CD1c-positive myeloid dendritic cell (primary cell): ENCODE data around the gene RUVBL1.
A peak's percentile ranks its signal among the peaks of the same experiment; 100 is the strongest.
"Not testable (repeated sequence)": the region's sequence is repeated elsewhere in the genome, so short reads cannot be mapped to it uniquely, and the experiment has no call there.

Experiments
- DNase-seq: peaks from one replicate; pipeline ENCODE4 v3.0.0-alpha.2; 2016; ENCODE audit errors: extremely low spot score

Gene RUVBL1

GRCh38 chr3:128123538-128124368, at the start of gene RUVBL1:
Gene RUVBL1 (minus strand): TSS chr3:128123812. CDS start chr3:128123724, 88 bp downstream.
- DNase-seq: peak; percentile 98

GRCh38 chr3:128173200-128173599, 49.6 kb upstream of the RUVBL1 start:
- no peak for DNase-seq

GRCh38 chr3:128170866-128171516, 47.4 kb upstream of the RUVBL1 start:
- peak; percentile 58 for DNase-seq

- DNase-seq: peak; percentile 12
Measured at GRCh38 chr3:128168836-128169235, 45.2 kb upstream of the RUVBL1 start.

GRCh38 chr3:128167973-128168674, 44.5 kb upstream of the RUVBL1 start:
- DNase-seq: no peak

- no peak for DNase-seq
Measured at GRCh38 chr3:128167646-128167972, 44.0 kb upstream of the RUVBL1 start.

GRCh38 chr3:128166971-128167453, 43.4 kb upstream of the RUVBL1 start:
- no peak for DNase-seq

- no peak for DNase-seq
Measured at GRCh38 chr3:128163432-128163831, 39.8 kb upstream of the RUVBL1 start.

- no peak for DNase-seq
Measured at GRCh38 chr3:128160661-128161060, 37.0 kb upstream of the RUVBL1 start.

- peak; percentile 53 for DNase-seq
Measured at GRCh38 chr3:128155616-128156360, 32.2 kb upstream of the RUVBL1 start.

GRCh38 chr3:128154354-128154753, 30.7 kb upstream of the RUVBL1 start:
- not testable (repeated sequence) for DNase-seq

GRCh38 chr3:128153156-128154041, 29.8 kb upstream of the RUVBL1 start, which contains the start of gene EEFSEC:
Gene EEFSEC (plus strand): TSS chr3:128153481. CDS start chr3:128153508, 27 bp downstream.
- DNase-seq: peak; percentile 85

- DNase-seq: no peak
Measured at GRCh38 chr3:128152419-128153155, 29.0 kb upstream of the RUVBL1 start.

- no peak for DNase-seq
Measured at GRCh38 chr3:128151758-128152274, 28.2 kb upstream of the RUVBL1 start.

- peak; percentile 69 for DNase-seq
Measured at GRCh38 chr3:128149650-128150049, 26.0 kb upstream of the RUVBL1 start.

GRCh38 chr3:128146201-128146600, 22.6 kb upstream of the RUVBL1 start:
- no peak for DNase-seq

GRCh38 chr3:128145279-128145678, 21.7 kb upstream of the RUVBL1 start:
- peak; percentile 92 for DNase-seq

GRCh38 chr3:128144512-128145187, 21.0 kb upstream of the RUVBL1 start:
- no peak for DNase-seq

- no peak for DNase-seq
Measured at GRCh38 chr3:128143496-128143895, 19.9 kb upstream of the RUVBL1 start.
